Liver (tissue), 3 donors: ENCODE data around the gene MYO1B.

Source experiments
- CTCF ChIP-seq: fragments of 150-350 bp; IDR thresholded peaks from 2 replicates; pipeline ENCODE4 v1.5.1; 2017; ENCODE audit warnings: improper control_type of control experiment, low read depth, low read length; ENCODE audit not compliant: missing input control
- FOXA1 ChIP-seq: IDR thresholded peaks from 2 replicates; pipeline ENCODE4 v1.6.1; 2016; ENCODE audit warnings: antibody characterized with exemption
- GABPA ChIP-seq, 2 donors: IDR thresholded peaks in 1 of 2; conservative IDR thresholded peaks in 1 of 2; 2 replicates each; pipeline ENCODE4 v1.6.1; 2016; ENCODE audit warnings: antibody characterized with exemption in 2 of 2, mild to moderate bottlenecking in 1 of 2, moderate library complexity in 1 of 2
- JUND ChIP-seq, 2 donors: IDR thresholded peaks; 2 replicates each; pipeline ENCODE4 v1.6.1; 2016; ENCODE audit warnings: antibody characterized with exemption in 2 of 2
- MAX ChIP-seq: IDR thresholded peaks from 2 replicates; pipeline ENCODE4 v1.6.1; 2016; ENCODE audit warnings: antibody characterized with exemption
- NR2F2 ChIP-seq: IDR thresholded peaks from 2 replicates; pipeline ENCODE4 v1.6.1; 2016; ENCODE audit warnings: antibody characterized with exemption
- RAD21 ChIP-seq, 2 donors: IDR thresholded peaks; 2 replicates each; pipeline ENCODE4 v1.6.1; 2016; ENCODE audit warnings: antibody characterized with exemption in 2 of 2, mild to moderate bottlenecking in 2 of 2
- REST ChIP-seq: IDR thresholded peaks from 2 replicates; pipeline ENCODE4 v1.6.1; 2016; ENCODE audit warnings: antibody characterized with exemption, mild to moderate bottlenecking
- TAF1 ChIP-seq: conservative IDR thresholded peaks from 2 replicates; pipeline ENCODE4 v1.6.1; 2016; ENCODE audit warnings: antibody characterized with exemption, mild to moderate bottlenecking
- YY1 ChIP-seq: IDR thresholded peaks from 2 replicates; pipeline ENCODE4 v1.6.1; 2016; ENCODE audit warnings: antibody characterized with exemption, mild to moderate bottlenecking
- donor health status: healthy.
- donor health status: healthy.

GRCh38 chr2:191212119-191212518, 33.1 kb upstream of the MYO1B start:
- TF ChIP-seq CTCF (no peak), REST (no peak), MAX (no peak), NR2F2 (no peak), YY1 (no peak), RAD21 (IDR thresholded peaks at IDR 0.05) (no peak), JUND (IDR thresholded peaks at IDR 0.05) (no peak), TAF1 (no peak), FOXA1 (no peak), GABPA (IDR thresholded peaks at IDR 0.05 in 1 of 2, conservative IDR thresholded peaks at IDR 0.05 in 1 of 2) (no peak)
